MM.1S (cell line): ENCODE data around the gene GLB1L3.

Experiments
- EZH2 ChIP-seq: fragments of 300-600 bp; sonication (generic); optimal IDR thresholded peaks from 2 replicates; pipeline ENCODE3; 2017; ENCODE audit warnings: low read depth, mild to moderate bottlenecking, antibody characterized with exemption, low read length, mixed read lengths
- TF ChIP-seq, protein P1 (sequence below): fragments of 300-600 bp; sonication (generic); IDR thresholded peaks from 2 replicates; pipeline ENCODE4 v1.5.1; 2016; ENCODE audit warnings: antibody characterized with exemption, low read length, mixed read lengths

DNA sequence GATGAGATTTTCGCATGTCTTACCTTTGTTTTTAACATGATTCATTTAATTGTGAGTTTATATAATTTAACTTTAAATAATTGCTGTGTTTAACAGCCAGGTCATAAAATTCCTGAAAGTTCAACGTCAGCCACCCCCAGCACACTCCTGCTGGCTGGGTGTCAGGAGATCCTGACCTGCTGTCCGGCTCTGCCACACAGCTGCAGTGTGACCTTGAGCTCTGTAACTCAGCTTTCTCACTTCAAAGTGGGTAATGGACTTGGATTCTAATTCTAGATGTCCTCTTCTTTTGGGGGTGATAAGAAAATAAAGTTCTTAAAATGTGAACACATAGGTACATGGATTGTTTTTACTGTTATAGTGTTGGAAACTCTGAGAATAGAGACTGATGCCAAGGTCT lies 40.8 kb upstream of the GLB1L3 start:
- TF ChIP-seq, protein P1, sequence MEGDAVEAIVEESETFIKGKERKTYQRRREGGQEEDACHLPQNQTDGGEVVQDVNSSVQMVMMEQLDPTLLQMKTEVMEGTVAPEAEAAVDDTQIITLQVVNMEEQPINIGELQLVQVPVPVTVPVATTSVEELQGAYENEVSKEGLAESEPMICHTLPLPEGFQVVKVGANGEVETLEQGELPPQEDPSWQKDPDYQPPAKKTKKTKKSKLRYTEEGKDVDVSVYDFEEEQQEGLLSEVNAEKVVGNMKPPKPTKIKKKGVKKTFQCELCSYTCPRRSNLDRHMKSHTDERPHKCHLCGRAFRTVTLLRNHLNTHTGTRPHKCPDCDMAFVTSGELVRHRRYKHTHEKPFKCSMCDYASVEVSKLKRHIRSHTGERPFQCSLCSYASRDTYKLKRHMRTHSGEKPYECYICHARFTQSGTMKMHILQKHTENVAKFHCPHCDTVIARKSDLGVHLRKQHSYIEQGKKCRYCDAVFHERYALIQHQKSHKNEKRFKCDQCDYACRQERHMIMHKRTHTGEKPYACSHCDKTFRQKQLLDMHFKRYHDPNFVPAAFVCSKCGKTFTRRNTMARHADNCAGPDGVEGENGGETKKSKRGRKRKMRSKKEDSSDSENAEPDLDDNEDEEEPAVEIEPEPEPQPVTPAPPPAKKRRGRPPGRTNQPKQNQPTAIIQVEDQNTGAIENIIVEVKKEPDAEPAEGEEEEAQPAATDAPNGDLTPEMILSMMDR, result no peak
- TF ChIP-seq EZH2, result no peak
